NCI-H1930 (cell line): ENCODE results near the gene DCAF17.
"Not testable (repeated sequence)": the region's sequence is repeated elsewhere in the genome, so short reads cannot be mapped to it uniquely, and the experiment has no call there.

Source experiments
- DNase-seq, 2 experiments: peaks; one replicate each; lab custom pipeline; 2025; lab: John Stamatoyannopoulos, UW

DCAF17 gene

GRCh38 chr2:171459498-171459897 is 25.5 kb downstream of the DCAF17 start:
- no peak for DNase-seq

GRCh38 chr2:171460537-171460936 is 26.5 kb downstream of the DCAF17 start:
- no peak for DNase-seq

DNA sequence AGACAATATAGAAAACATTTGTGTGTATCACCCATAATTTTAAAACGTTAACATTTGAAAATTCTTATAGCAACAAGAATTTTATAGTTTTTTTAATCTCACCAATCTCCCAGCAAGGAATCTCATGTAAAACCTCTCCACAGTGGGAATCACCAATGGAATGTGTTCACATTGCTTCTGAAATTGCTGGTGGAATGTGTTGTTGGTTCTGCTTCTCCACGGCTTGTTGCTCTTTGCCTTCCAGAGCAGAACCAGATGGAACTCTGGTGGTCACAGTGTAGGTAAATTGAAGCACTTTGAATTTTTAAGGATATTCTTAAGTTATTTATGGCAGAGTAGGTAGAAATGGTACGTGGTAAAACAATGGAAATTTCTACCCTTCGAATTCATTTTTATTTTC is 35.1 kb downstream of the DCAF17 start:
- DNase-seq, result no peak

DNA sequence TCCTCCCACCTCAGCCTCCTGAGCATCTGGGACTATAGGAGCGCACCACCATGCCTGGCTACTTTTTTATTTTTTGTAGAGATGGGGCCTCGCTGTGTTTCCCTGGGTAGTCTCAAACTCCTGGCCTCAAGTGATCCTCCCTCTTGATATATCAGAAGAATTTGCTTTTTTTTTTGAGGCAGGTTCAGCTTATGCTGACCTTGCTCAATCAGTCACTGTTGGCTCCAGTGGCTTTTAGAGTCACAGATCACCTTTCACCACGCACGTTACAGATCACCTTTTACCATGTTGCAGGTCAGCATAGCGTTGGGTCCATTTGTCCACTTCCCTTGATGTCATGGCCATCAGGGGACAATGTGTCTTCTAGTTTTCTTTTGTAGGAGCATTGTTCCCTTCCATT is 36.1 kb downstream of the DCAF17 start:
- no peak for DNase-seq

DNA sequence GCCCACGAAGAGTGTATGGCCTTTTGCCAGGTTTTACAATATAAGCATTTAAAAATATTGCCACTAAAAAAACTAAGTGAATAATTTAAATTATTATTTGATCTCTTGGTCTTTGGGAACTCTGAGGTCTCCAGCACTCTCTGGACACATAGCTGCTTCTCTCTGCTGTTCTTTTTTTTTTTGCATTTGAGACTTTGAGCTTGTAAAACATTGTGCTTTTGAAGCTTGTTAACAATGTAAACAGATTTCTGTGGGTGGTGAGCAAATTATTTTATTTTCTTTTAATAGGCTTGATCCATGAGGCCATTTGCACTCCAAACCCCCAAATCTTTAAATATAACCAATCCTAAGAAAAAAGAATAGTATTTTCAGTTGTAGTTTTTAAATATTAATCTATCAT is 42.0 kb downstream of the DCAF17 start:
- no peak for DNase-seq

- no peak for DNase-seq
These were observed 44.3 kb downstream of the DCAF17 start for GRCh38 chr2:171478345-171478744.

DNA sequence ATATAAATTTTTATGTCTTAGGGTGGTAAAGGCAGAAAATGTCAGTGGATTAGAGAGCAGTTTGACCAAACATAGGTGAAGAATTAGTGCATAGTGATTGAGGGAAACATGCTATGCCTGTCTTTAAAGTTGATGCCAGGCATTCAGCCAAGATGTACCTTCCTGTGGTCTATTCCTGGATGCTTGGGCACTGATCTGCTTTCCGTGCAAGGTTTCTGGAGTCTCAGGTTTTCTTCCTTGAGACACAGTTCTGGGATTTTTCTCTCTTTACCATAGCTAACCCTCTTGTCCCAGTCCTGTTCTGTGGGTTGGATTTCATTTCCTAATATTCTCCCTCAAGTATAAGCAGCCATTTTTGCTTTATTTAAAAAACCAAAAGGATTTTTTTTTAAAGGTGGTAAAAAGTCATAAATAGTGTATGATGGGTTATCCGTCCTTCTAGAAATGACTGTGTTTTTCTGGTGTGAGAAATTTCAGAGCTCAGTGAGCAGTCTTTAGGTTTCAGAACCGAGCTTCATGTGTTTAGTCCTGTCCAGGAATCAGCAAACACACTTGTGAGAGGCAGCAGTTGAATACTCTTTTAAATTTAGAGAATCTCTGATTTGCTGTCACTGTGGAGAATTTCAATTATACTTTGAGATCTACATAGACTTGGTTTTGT is 45.3 kb downstream of the DCAF17 start:
- DNase-seq, result no peak

DNA sequence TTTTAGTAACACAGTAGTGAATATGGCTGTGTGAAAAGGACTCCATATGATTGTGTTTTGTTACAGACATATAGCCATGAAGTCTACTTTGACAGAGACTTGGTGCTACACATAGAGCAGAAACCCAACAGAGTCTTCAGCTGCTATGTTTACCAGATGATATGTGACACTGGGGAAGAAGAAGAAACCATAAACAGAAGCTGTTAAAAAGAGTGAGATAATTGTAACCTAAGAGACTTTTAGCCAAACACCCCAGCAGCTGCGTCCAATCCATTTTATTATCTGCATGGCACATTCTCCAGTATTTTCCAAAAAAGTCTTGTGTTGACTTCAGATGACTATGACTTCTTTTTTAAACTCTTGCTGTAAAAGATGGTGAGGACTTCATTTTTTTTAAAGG is 46.9 kb downstream of the DCAF17 start:
- no peak for DNase-seq

- no peak for DNase-seq
These were observed 48.3 kb downstream of the DCAF17 start for GRCh38 chr2:171482308-171482707.

- no peak for DNase-seq
These were observed 48.9 kb downstream of the DCAF17 start for GRCh38 chr2:171482877-171483276.

DNA sequence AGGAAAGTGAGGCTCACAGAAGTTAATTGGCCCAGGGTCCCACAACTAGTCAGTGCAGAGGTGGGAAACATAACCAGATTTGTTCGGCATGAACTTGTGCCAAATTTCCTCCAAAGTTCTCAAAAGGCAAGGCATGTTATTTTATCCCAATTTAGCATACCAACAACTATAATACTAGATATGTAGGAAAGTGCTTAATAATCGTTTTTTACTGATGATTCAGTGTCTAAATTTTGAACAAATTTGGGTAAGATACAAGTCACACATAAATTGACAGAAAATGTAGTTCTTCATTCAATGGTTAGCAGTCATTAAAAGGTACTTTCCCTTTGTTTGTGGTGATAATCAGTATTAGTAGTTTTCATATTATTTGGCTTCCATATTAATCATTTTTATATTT is 49.8 kb downstream of the DCAF17 start:
- DNase-seq, result no peak

- DNase-seq, result no peak
These were observed 51.1 kb downstream of the DCAF17 start for GRCh38 chr2:171485116-171485515.

GRCh38 chr2:171487201-171487600 is 53.2 kb downstream of the DCAF17 start:
- DNase-seq, result no peak

DNA sequence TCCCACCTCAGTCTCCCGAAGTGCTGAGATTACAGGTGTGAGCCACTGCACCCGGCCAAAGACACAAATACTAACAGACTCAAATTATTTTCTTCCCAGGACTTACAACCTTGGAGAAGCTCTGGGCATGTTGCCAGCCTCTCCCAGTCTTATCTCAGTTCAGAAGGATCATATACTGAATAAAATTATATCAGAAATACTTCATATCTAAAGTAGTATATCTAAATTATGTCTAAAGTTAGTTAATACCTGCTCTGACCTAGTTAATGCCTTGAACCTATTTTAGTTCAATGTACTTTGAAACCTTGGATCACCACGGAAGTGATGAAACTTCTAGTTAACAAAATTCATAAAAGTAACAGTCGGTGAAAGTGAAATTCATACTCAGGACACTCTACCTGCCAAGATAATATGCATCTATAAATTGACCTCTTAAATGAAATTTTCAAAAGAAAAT is 53.8 kb downstream of the DCAF17 start:
- no peak for DNase-seq

- DNase-seq, result no peak
These were observed 56.6 kb downstream of the DCAF17 start for GRCh38 chr2:171490577-171490976.

DNA sequence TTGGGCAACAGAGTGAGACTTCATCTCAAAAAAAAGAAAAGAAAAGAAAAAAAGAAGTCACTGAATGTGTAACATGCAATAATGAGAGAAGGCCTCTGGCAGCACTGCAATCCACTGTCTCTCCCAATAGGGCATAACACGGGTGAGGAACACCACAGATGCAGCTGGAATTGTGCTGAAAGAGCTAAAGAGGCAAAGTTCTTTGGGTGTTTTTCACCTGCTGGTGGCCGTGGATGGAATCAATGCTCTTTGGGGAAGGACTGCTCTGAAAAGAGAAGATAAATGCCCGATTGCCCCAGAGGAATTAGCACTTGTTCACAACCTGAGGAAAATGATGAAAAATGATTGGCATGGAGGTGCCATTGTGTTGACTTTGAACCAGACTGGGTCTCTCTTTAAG is 57.3 kb downstream of the DCAF17 start:
- DNase-seq, result no peak

GRCh38 chr2:171492664-171493063 is 58.6 kb downstream of the DCAF17 start:
- no peak for DNase-seq

- DNase-seq, result not testable (repeated sequence)
These were observed 63.6 kb downstream of the DCAF17 start for GRCh38 chr2:171497664-171498063.

DNA sequence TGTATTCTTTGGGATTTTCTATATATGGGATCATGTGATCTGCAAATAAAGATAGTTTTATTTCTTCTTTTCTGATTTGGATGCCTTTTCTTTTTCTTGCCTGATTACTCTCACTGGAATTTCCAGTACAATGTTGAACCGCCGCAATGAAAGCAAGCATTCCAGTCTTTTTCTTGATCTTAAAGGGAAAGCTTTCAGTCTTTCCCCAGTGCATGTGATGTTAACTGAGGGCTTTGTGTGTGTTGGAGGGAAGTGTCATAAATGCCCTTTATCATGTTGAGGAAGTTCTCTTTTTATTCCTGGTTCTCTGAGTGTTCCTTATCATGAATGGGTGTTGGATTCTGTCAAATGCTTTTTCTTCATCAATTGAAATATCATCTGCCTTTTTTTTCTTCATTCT is 71.3 kb downstream of the DCAF17 start:
- no peak for DNase-seq

DNA sequence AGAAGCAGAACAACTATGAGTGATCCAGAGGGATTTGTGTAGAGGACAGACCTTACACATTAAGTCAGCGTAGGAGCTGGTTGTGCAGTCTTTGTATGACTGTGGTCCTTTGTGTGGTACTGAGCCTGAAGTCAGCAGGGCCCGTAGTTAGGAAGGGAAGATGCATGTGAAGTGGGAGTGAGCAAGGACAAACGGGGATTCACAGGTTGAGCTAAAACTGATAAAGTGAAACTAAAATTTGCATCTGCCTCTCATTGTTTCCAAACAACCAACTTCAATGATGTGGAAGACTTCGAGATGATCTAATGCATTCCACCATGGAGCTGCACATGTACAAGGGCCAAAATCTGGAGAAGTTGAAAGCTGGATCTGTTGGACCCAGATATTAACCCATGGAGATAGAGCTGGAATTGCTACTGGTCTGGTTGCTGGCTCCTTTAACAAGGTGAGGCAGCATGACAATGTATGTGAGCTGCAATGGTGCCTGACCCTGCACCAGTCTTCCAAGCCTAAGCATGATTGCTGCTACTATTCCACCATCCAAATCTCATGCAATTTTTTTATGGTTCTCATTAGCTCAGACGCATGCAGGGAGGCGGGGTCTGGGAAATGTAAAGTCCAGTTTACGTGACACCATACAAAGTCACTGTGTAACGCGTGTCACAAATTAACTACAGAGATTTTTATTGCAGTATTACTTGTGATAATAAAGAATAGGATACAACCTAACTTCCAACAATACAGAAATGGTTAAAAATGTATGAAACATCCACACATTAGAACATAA is 76.1 kb downstream of the DCAF17 start:
- no peak for DNase-seq

- no peak for DNase-seq
These were observed 78.0 kb downstream of the DCAF17 start for GRCh38 chr2:171512014-171512413.

GRCh38 chr2:171512683-171513195 is 78.7 kb downstream of the DCAF17 start:
- DNase-seq, result no peak

GRCh38 chr2:171513719-171514160 is 79.7 kb downstream of the DCAF17 start:
- DNase-seq, result no peak
